Nephron progenitor cell (in vitro differentiated cells): ENCODE results near the gene ZP1.

Experiments
- DNase-seq: peaks from one replicate; pipeline ENCODE4 v3.0.0; 2021
- H3K27ac Mint-ChIP-seq: 2 replicates; pipeline ENCODE4 v1.8.0; 2021; ENCODE audit warnings: mild to moderate bottlenecking, moderate library complexity, mixed read lengths
- H3K27me3 Mint-ChIP-seq: 2 replicates; pipeline ENCODE4 v1.8.0; 2021; ENCODE audit warnings: mild to moderate bottlenecking, low read depth, mixed read lengths; ENCODE audit not compliant: poor library complexity
- H3K36me3 Mint-ChIP-seq: 2 replicates; pipeline ENCODE4 v1.8.0; 2021; ENCODE audit warnings: low read depth, mixed read lengths
- H3K4me1 Mint-ChIP-seq: 2 replicates; pipeline ENCODE4 v1.8.0; 2021; ENCODE audit warnings: mixed read lengths
- H3K4me3 Mint-ChIP-seq: 2 replicates; pipeline ENCODE4 v1.8.0; 2021; ENCODE audit warnings: mild to moderate bottlenecking, moderate library complexity, mixed read lengths
- H3K9me3 Mint-ChIP-seq: 2 replicates; pipeline ENCODE4 v1.8.0; 2021; ENCODE audit warnings: mild to moderate bottlenecking, moderate library complexity, mixed read lengths
- TF ChIP-seq, protein P1 (sequence below): fragments of 200-600 bp; sonication (generic); IDR thresholded peaks from 2 replicates; pipeline ENCODE4 v1.5.0; 2021; ENCODE audit warnings: antibody characterized with exemption

The ZP1 gene

DNA sequence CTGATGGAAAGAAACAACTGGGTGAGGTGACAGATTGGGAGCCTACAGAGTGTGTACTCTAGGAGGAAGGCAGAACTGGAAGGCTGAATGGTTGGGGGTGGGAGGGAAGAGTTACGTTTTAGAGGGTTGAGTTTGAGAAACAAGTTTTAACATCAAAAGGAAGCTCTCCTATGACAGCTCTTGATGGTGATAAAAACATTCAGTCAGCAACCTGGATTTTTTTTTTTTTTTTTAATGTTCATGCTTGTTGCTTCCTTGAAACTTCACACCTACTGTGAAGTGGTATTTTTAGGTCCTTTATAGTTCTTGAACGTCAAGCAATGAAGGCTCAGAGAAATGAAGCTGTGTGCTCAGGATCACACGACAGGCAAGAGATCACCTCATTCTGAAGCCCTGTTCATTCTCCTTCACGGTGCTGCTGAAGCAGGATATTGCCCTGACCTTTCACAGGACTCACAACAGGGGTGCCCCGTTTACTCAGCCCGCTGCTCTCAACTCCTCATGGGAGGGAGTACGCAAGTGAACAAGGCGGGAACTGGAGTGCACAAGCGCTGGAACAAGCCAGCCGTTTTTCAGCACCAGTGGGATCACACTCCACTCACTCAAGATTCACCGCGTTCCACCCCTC is 45.0 kb downstream of the ZP1 start:
- peaks cover 65% of the 10 kb centered on the region for H3K4me1 Mint-ChIP-seq
- peaks cover 26% of the 10 kb centered on the region for H3K9me3 Mint-ChIP-seq
- peak overlapping the region; percentile 97 for H3K27ac Mint-ChIP-seq
- peaks cover 33% of the 10 kb centered on the region for H3K27me3 Mint-ChIP-seq
- peak; percentile 37 for DNase-seq
- TF ChIP-seq, protein P1, sequence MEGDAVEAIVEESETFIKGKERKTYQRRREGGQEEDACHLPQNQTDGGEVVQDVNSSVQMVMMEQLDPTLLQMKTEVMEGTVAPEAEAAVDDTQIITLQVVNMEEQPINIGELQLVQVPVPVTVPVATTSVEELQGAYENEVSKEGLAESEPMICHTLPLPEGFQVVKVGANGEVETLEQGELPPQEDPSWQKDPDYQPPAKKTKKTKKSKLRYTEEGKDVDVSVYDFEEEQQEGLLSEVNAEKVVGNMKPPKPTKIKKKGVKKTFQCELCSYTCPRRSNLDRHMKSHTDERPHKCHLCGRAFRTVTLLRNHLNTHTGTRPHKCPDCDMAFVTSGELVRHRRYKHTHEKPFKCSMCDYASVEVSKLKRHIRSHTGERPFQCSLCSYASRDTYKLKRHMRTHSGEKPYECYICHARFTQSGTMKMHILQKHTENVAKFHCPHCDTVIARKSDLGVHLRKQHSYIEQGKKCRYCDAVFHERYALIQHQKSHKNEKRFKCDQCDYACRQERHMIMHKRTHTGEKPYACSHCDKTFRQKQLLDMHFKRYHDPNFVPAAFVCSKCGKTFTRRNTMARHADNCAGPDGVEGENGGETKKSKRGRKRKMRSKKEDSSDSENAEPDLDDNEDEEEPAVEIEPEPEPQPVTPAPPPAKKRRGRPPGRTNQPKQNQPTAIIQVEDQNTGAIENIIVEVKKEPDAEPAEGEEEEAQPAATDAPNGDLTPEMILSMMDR = no peak
- H3K36me3 Mint-ChIP-seq = peaks cover 7% of the 10 kb centered on the region
- peak overlapping the region; percentile 93 for H3K4me3 Mint-ChIP-seq

- H3K9me3 Mint-ChIP-seq = peaks cover 26% of the 10 kb centered on the region
- TF ChIP-seq, protein P1 = no peak
- no peak for DNase-seq
- H3K36me3 Mint-ChIP-seq = peaks cover 8% of the 10 kb centered on the region
- peak overlapping the region; percentile 97 for H3K27ac Mint-ChIP-seq
- H3K27me3 Mint-ChIP-seq = peaks cover 27% of the 10 kb centered on the region
- peaks cover 67% of the 10 kb centered on the region for H3K4me1 Mint-ChIP-seq
- peak overlapping the region; percentile 93 for H3K4me3 Mint-ChIP-seq
Measured at GRCh38 chr11:60912851-60913528, 45.6 kb downstream of the ZP1 start.

- Mint-ChIP-seq H3K36me3 (peaks cover 8% of the 10 kb centered on the region), H3K27ac (peak within 1 kb of the TSS; percentile 96), H3K27me3 (peaks cover 17% of the 10 kb centered on the region)
Measured at GRCh38 chr11:60913793-60914632, 46.7 kb downstream of the ZP1 start, which contains the start of gene TMEM109. TMEM109 (plus strand) TSS chr11:60914158; CDS start chr11:60919694, 5,536 bp downstream.

DNA sequence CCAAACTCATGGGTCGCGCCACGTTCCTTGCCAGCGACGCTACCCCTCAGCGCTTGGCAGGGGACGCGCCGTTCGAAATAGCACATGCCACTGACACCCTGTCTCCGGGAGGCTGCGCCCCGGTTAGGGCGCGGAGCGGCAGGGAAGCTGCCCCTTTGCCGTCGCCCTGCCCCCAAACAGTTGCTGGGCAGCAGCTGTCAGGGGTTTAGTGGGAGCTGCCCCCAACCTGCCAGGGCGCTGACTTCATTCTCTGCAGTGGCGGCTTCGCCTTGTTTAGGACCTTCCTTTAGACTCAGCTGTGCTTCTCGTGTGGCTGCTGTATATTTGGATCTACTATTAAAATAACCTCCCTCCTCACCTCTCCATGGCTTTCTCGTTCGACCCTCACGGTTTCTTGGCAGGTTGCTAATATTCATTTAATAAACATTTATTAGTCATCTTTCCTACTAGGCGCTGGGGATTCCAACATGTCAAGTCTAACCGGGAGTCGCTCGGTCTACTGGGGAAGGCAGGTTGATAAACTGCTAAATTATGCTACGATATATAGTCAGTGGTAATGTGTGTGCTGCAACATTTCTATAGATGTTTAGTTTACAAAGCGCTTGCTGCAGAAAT is 47.4 kb downstream of the ZP1 start:
- H3K27me3 Mint-ChIP-seq = peaks cover 9% of the 10 kb centered on the region
- peak overlapping the region; percentile 91 for H3K4me3 Mint-ChIP-seq
- H3K36me3 Mint-ChIP-seq = peaks cover 14% of the 10 kb centered on the region
- peaks cover 67% of the 10 kb centered on the region for H3K4me1 Mint-ChIP-seq
- peaks cover 10% of the 10 kb centered on the region for H3K9me3 Mint-ChIP-seq
- TF ChIP-seq, protein P1 = no peak
- H3K27ac Mint-ChIP-seq = peak overlapping the region; percentile 53
- DNase-seq = no peak

More at GRCh38 chr11:60913793-60914632, 46.7 kb downstream of the ZP1 start, which contains the start of gene TMEM109:
- H3K4me3 Mint-ChIP-seq = peak within 1 kb of the TSS; percentile 93
- peak; percentile 89 for DNase-seq
- TF ChIP-seq, protein P1 = no peak
- peaks cover 17% of the 10 kb centered on the region for H3K9me3 Mint-ChIP-seq
- peaks cover 67% of the 10 kb centered on the region for H3K4me1 Mint-ChIP-seq

DNA sequence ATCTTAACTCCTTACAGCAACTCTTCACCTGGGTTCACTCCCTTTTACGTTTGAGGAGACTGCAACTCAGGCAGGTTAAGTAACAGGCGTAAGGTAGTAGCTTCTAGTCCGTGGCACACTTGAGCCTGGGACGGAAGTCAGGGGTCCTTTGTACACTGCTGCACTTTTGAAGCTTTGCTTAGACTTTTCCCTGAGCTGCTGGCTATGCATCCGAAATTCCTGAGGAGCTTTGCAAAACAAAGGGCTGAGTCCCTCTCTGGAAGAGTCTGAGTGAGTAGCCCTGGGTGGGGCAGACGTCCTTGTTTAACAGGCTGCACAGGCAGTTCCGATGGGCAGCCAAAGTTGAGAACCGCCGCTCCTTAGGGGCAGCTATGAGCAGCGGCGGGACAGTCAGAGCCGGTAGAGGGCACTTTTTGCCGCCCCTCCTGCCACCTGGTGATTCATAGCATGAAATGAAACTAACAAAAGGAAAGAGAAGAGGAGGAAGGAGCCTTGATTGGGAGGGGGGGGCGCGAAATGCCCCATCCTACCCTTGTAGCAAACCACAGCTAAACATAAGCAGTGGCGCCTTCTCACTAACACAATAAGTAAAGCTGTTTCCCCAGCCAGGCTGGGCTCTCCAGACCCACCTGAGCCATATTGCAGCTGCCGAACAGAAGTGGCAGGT is 48.0 kb downstream of the ZP1 start:
- peak overlapping the region; percentile 91 for H3K4me3 Mint-ChIP-seq
- TF ChIP-seq, protein P1 = no peak
- H3K4me1 Mint-ChIP-seq = peaks cover 69% of the 10 kb centered on the region
- H3K9me3 Mint-ChIP-seq = peaks cover 3% of the 10 kb centered on the region
- no peak overlapping the region for H3K27ac Mint-ChIP-seq
- peaks cover 5% of the 10 kb centered on the region for H3K27me3 Mint-ChIP-seq
- H3K36me3 Mint-ChIP-seq = peaks cover 20% of the 10 kb centered on the region
- peak; percentile 57 for DNase-seq
